GM15510 (cell line): ENCODE results near the gene CT47A7.
"Not testable (repeated sequence)": the region's sequence is repeated elsewhere in the genome, so short reads cannot be mapped to it uniquely, and the experiment has no call there.

Experiments
- POLR2A ChIP-seq: IDR thresholded peaks from 3 replicates; pipeline ENCODE4 v1.6.1; 2011; ENCODE audit warnings: borderline replicate concordance; ENCODE audit not compliant: insufficient read length; ENCODE audit errors: extremely low read depth

The CT47A7 gene

DNA sequence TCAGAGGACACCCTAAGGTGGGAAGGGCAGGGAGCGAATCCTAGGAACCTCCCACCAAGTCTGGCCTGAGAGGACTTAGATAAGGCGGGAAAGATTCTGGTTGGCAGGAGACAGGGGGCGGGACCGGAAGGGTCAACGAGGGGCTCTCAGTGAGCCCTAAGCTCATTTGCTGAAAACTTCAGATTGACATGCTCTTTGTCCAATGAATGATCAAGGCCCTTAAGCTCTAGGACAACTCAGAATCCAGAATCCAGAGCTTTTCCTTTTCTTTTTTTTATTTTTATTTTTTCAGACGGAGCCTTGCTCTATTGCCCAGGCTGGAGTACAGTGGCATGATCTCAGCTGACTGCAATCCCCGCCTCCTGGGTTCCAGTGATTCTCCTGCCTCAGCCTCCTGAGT is at the start of gene CT47A7:
Gene CT47A7 (minus strand): TSS at position 101 of the 400 bp plus-strand sequence. CDS start 255 bp downstream, outside the sequence.
- TF ChIP-seq POLR2A, result not testable (repeated sequence)

GRCh38 chrX:121000589-121000988 is 44.2 kb upstream of the CT47A7 start:
- no peak for TF ChIP-seq POLR2A

DNA sequence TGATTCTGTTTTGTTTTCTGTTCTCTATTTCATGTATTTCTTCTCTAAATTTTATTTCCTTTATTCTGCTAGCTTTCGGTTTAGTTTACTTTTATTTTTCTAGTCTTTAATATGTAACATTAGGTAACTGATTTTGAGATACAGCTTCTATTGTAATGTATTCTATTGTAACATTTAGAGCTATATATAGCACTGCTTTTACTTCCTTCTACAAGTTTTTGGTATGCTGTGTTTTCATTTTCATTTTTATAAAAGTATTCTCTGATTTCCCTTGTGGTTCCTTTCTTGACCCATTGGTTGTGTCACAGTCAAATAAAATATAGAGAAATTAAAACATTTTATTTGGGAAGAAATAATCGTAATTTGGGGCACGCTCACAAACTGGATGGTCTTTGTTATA is 43.0 kb upstream of the CT47A7 start:
- no peak for TF ChIP-seq POLR2A

DNA sequence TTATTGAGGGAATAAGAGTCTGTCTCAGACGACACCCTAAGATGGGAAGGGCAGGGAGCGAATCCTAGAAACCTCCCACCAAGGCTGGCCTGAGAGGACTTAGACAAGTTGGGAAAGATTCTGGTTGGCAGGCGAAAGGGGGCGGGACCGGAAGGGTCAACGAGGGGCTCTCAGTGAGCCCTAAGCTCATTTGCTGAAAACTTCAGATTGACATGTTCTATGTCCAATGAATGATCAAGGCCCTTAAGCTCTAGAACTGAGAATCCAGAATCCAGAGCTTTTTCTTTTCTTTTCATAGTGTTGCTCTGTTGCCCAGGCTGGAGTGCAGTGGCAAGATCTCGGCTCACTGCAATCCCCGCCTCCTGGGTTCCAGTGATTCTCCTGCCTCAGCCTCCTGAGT is 29.3 kb upstream of the CT47A7 start, which contains the start of gene CT47A1:
Gene CT47A1 (minus strand): TSS at position 101 of the 400 bp plus-strand sequence. CDS start 231 bp downstream, outside the sequence.
- TF ChIP-seq POLR2A, result not testable (repeated sequence)
